GM21717 (cell line): ENCODE measurements around the gene DLX2.
"Not testable (repeated sequence)": the region's sequence is repeated elsewhere in the genome, so short reads cannot be mapped to it uniquely, and the experiment has no call there.

Source experiments
- ATAC-seq: cut with Tn5 transposase; IDR thresholded peaks from one replicate; pipeline ENCODE4 v1.9.1; 2021; ENCODE audit warnings: mild to moderate bottlenecking, moderate library complexity; ENCODE audit not compliant: unreplicated experiment

Gene DLX2

DNA sequence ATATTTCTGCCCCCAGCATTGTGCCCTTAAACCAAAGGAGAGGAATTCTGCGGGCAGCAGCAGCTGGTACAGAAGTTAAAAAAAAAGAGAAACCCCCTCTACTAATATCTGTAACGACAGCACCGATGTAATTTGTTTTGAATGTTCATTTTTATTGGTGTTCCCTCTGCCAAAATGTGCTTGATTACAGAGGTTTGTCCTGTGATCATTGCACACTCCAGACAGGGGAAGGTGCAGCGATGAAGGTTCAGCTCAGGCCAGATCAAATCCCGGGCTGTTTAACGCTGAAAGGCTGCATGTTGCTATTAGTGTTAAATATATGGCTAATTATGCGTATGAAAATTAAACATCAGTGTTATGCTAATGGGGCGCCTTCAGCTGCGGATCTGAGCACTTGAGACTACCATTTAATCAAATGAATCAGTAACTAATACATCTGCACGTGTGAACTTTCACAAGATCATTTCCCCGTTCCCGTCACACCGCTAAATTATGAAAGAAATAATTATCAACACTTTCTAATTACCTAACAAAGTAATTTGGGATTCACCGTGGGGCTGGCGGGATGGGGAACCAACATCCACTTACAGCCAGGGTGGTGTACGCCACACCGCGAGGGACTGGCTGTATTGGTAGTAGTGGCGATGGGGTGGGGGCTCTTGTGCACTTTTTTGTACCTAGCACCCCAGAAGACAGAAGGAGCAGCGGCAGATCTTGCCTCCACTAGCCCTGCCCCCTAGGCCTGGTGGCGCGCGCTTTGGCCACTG lies 18.9 kb downstream of the DLX2 start:
- no peak for ATAC-seq

DNA sequence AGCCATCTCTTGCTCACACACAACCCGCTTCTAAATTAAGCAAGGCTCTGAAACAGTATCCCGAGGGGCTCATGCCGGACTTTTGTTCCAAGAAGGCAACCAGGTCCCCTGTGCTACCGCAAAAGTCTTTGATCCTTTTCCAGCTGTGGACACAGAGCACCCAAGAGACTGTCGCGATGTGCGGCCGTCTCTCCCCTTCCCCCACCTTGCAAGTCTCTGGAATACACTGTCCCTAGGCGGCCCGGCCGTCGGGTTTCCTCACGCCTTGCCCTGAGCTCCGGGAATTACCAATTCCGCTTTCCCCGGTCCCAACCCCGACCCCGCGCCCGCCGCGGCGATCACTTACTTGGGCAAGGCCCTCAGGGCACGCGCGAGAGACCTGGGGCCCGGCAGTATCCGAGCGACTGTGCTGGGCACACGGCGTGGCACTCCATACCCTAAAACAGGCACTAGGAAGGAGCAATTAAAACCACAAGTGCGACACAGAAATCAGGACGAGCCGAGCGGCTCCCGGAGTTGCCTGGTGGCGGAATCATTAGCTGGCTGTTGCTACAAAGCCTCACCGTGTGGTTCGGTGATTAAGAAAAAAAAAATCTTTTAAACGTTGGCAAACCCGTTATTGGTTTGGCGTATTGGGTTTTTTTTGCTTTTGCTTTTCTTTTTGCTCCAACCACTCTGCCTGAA lies 19.6 kb downstream of the DLX2 start:
- ATAC-seq: no peak

DNA sequence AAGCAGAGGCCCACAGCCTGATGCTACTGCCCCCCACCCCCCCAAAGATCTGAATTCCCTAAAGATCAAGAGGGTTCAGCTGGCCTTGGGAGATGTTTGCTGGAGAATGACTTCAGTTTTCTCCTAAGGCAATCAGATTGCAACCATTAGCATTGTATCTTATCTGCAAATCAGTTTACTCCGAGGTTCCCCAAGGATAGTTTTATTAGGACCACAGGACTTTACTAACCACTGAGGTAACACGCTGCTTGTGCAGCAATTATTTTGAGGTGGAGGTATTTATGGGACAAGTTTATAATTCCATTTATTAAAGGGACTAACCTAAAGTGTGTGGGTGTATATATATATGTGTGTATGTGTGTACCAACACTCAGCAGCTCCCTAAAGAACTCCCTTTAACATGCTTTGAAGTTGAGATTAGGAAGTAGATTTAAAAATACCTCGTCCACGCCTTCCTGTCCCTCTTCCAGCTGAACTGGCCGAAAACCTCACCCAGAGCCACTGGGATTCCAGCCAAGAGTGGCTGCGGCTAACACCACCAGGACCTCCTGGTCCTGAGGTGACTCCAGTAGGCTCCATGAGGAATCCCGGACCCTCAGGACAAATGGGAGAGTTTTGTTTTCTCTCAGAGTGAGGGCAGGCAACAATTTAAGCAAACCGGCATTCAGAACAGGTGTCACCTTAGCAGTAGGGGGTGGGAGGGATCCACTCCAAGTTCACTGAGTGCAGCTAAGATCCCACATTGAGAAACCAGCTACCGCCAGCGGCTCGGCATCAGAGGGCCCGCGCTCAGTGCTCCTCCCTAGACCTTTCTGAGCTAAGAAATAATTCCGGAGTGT lies 20.4 kb downstream of the DLX2 start:
- ATAC-seq: no peak

DNA sequence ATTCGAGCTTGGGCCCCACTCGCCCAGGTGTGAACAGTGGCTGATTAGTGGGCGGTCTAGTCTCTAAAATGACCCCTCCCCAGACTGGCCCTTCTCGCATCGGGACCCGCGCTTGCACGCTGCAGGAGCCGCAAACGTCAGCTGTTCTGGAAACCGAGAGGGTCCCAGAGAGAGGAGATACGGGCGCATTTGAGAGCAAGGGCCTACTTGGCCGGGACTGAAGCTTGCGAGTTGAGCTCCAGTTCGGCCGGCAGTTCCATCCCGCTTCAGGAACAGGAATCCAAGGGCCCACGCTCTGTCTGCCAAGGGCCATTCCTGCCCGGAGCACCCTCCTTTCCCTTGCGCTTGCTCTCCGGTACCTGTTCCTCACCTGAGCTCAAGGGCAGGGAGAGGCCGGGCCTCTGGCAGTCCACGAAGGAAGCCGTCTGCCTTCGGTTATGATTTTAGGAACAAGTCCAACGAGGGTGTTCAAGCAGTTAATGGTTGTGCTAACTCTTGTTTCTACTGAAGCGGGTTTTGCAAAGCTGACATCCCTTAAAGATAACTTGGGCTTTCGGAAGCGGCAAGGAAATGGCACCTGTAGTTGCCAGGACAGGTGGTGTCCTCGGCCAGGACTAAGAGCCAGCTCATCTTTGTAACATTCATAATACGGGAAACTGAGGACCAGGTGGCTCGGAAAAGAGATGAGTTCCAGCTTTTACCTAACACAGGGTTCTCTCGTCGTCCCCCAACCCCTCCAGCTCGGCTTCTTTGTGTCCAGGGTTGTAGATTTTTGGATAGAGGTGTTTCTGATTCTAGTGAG lies 21.3 kb downstream of the DLX2 start:
- no peak for ATAC-seq

- no peak for ATAC-seq
These were observed 22.0 kb downstream of the DLX2 start for GRCh38 chr2:172080641-172081220.

DNA sequence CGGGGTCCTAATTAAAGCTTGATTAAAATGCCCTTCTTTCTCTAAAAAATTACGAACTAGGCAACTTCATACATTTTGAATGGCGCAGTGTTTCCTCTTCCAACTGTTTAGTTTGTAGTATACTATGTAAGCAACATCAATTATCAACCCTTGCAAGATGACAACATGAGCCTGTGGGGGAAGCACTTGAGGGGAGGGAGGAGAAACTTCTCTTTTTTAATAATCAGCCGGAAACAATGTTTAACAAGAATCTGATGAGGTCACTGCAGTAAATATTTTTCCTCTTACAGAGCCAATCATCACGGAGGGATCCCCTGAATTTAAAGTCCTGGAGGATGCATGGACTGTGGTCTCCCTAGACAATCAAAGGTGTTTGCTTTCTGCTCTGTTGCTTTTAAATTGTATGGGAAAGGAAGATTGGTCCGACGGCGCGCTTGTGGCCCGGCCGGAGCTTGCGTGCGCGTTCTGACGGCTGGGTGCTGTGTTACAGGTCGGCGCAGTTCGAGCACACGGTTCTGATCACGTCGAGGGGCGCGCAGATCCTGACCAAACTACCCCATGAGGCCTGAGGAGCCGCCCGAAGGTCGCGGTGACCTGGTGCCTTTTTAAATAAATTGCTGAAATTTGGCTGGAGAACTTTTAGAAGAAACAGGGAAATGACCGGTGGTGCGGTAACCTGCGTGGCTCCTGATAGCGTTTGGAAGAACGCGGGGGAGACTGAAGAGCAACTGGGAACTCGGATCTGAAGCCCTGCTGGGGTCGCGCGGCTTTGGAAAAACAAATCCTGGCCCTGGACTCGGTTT lies 22.7 kb downstream of the DLX2 start:
- no peak for ATAC-seq

GRCh38 chr2:172079416-172079815 lies 23.3 kb downstream of the DLX2 start:
- no peak for ATAC-seq

GRCh38 chr2:172074254-172074653 lies 28.4 kb downstream of the DLX2 start:
- no peak for ATAC-seq

DNA sequence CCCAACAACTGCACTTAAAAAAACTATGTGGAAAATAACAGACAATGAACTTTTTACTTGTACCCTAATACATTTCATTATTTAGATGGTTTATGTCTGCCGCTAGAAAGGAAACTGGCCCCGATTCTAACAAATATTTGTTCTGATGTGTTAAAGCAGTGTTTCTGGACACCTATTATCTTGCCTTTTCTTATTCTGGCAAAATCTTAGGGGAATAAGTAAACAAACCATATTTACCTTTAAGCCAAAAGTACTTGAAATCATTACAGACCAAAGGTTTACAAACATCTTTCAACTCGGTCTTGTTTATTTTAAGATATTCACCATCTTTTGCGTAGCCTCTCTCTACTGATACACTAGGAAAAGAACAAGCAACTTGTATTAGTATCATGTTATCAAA lies 29.2 kb downstream of the DLX2 start:
- ATAC-seq: no peak

DNA sequence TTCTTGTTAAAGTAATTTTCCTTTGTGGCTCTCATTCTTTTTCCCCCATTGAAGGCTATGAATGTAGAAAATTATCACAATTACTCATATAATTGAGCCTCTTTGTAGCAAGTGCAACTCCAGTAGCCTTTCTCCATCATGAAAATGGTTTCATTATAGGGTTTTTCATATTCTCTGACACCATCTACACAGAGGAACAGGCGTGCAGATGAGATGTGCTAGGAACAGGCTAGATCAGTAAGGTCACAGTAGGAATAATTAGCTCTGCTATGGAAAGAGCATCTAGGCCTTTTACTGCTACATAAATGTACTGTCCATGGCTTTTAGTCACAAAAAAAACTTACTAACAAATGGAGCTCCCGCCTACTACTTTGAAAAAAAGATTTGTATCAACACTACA lies 30.0 kb downstream of the DLX2 start:
- no peak for ATAC-seq

DNA sequence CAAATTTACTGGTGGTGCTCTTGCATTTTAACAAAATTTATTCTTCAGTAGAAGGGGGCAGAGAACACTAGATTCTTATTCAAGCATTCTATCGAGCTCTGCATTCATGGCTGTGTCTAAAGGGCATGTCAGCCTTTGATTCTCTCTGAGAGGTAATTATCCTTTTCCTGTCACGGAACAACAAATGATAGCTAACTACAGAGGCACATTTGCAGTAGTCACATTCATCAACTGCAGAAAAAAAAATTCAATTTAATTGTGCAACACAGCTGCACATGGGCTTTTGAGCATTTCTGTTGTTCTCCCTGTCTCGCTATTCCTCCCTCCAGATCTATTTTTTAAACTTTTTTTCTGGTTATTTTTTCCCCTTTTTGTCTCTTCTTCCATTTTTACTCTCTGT lies 30.4 kb downstream of the DLX2 start:
- no peak for ATAC-seq

- ATAC-seq: no peak
These were observed 31.8 kb downstream of the DLX2 start for GRCh38 chr2:172070936-172071335.

GRCh38 chr2:172067905-172068304 lies 34.8 kb downstream of the DLX2 start:
- ATAC-seq: not testable (repeated sequence)

DNA sequence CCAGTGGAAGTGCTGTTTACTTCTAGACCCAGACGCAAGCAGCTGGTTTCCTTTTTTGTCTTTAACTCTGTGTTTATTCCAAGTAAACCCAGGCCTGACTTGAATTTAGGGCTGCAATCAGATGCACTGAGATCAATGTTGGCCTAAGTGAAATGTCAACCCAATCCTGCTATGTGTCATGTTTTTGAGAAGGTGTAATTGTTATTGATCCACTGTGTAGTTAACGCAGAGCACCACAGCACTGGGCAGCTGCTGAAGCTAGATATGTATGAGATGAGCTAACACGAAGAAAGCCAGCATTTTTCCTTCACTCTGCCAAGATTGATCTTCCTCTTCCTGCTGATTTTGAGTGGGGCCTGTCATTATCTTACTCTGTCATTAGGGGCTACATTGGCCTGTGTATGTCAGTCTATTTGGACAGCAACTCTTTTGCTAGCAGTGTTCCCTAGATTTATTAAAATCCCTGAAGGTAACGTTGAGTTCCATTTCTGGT lies 36.3 kb downstream of the DLX2 start:
- no peak for ATAC-seq

GRCh38 chr2:172065111-172065510 lies 37.6 kb downstream of the DLX2 start:
- ATAC-seq: no peak

DNA sequence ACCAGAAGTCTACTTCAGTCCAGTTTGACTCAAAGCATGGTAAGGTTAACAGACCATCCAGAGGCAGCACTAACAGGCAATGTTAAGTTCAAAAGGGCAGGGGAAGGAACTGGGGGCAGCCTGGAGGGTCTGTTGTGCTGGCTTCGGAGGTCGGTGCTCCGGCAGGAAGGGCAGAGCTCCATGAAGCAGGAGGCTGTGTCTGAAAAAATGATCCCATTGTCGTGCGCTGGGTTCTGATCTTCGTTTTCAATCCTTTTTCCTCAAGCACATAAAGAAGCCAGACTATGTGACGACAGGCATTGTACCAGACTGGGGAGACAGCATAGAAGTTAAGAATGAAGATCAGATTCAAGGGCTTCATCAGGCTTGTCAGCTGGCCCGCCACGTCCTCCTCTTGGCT lies 39.3 kb downstream of the DLX2 start:
- ATAC-seq: no peak

GRCh38 chr2:172062402-172063004 lies 40.2 kb downstream of the DLX2 start:
- no peak for ATAC-seq

DNA sequence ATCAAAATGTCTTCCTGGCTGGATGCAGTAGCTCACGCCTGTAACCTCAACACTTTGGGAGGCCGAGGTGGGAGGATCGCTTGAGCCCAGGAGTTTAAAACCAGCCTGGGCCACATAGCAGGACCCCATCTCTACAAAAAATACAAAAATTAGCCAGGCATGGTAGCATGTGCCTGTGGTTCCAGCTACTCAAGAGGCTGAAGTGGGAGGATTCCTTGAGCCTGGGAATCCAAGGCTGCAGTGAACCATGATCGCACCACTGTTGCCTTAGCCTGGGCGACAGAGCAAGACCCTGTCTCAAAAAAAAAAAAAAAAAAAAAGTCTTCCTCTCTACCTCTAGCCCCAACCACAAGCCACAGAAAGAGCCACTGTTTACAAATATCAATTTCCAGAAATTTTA lies 42.6 kb downstream of the DLX2 start:
- ATAC-seq: not testable (repeated sequence)

- no peak for ATAC-seq
These were observed 44.0 kb downstream of the DLX2 start for GRCh38 chr2:172058660-172059059.
